CD4-positive, alpha-beta memory T cell (primary cell): ENCODE results near the gene TOMT. TPM values are rescaled to one million over a fixed set of nuclear protein-coding genes. Genes with fewer than 3 reads are reported as not detected.

ENCODE experiments used
- CTCF ChIA-PET: fragments of 350-600 bp; sonication (Branson Sonifier 250); formaldehyde crosslinking; loops from one replicate; lab custom pipeline; 2021; ENCODE audit warnings: inconsistent platforms; ENCODE audit not compliant: partially characterized antibody; lab: Charles Lee
- POLR2A ChIA-PET: fragments of 350-600 bp; sonication (Branson Sonifier 250); formaldehyde crosslinking; loops from one replicate; lab custom pipeline; 2021; ENCODE audit not compliant: partially characterized antibody; lab: Charles Lee
- DNase-seq, 5 donors: peaks; one replicate each; pipeline versions ENCODE4 v3.0.0 to v3.0.0-alpha.2; 2020 to 2022; ENCODE audit warnings: mixed read lengths in 1 of 5
- H3K27ac ChIP-seq: one replicate; pipeline ENCODE4 v1.7.0; 2013; ENCODE audit warnings: low read depth, low read length
- H3K27me3 ChIP-seq: 2 replicates; pipeline ENCODE4 v1.7.0; 2013; ENCODE audit warnings: mild to moderate bottlenecking, low read length, moderate library complexity; ENCODE audit not compliant: insufficient read depth
- H3K36me3 ChIP-seq: 2 replicates; pipeline ENCODE4 v1.7.0; 2013; ENCODE audit warnings: mild to moderate bottlenecking, low read length, moderate library complexity; ENCODE audit not compliant: insufficient read depth
- H3K4me1 ChIP-seq: 2 replicates; pipeline ENCODE4 v1.7.0; 2013; ENCODE audit warnings: mild to moderate bottlenecking, low read length, moderate library complexity; ENCODE audit not compliant: insufficient read depth
- H3K4me3 ChIP-seq, 2 donors: one replicate each; pipeline ENCODE4 v1.7.0; 2013; ENCODE audit warnings: low read length in 2 of 2, mild to moderate bottlenecking in 1 of 2
- H3K9me3 ChIP-seq, 2 donors: one replicate each; pipeline ENCODE4 v1.7.0; 2013; ENCODE audit warnings: low read length in 2 of 2, control low read depth in 1 of 2; ENCODE audit not compliant: control insufficient read depth in 1 of 2
- H3K27ac Mint-ChIP-seq, 7 donors: one replicate each; pipeline ENCODE4 v1.8.0; 2020 to 2021; ENCODE audit warnings: mixed read lengths in 7 of 7, mild to moderate bottlenecking in 6 of 7, inconsistent platforms in 3 of 7, moderate library complexity in 3 of 7
- H3K27me3 Mint-ChIP-seq, 2 donors: one replicate each; pipeline ENCODE4 v1.8.0; 2020 to 2021; ENCODE audit warnings: mixed read lengths in 2 of 2
- H3K36me3 Mint-ChIP-seq, 2 donors: one replicate each; pipeline ENCODE4 v1.8.0; 2020 to 2021; ENCODE audit warnings: mixed read lengths in 2 of 2, inconsistent platforms in 1 of 2, mild to moderate bottlenecking in 1 of 2
- H3K4me1 Mint-ChIP-seq, 4 donors: one replicate each; pipeline ENCODE4 v1.8.0; 2020 to 2021; ENCODE audit warnings: mixed read lengths in 4 of 4, mild to moderate bottlenecking in 1 of 4
- H3K4me3 Mint-ChIP-seq, 8 donors: one replicate each; pipeline ENCODE4 v1.8.0; 2020 to 2021; ENCODE audit warnings: mixed read lengths in 8 of 8, mild to moderate bottlenecking in 7 of 8, moderate library complexity in 6 of 8, inconsistent platforms in 3 of 8
- H3K9me3 Mint-ChIP-seq, 8 donors: one replicate each; pipeline ENCODE4 v1.8.0; 2020 to 2021; ENCODE audit warnings: mixed read lengths in 8 of 8, mild to moderate bottlenecking in 5 of 8, inconsistent platforms in 3 of 8, moderate library complexity in 1 of 8
- intact Hi-C: fragments of 100-400 bp; cut with micrococcal nuclease; formaldehyde crosslinking; loops from one replicate; pipeline ENCODE4 v1.15.1; 2023
- polyA plus RNA-seq, 2 donors: library from polyadenylated mRNA; unstranded; fragments of 300-500 nt; fragmentation: Illumina TruSeq; gene quantifications; one replicate each; pipeline ENCODE4 v1.2.3, GENCODE V29; 2021
- total RNA-seq, 2 experiments: library from RNA; stranded (reverse); gene quantifications; one replicate each; pipeline ENCODE4 v1.2.3, GENCODE V29; 2021

TOMT gene
- total and polyA plus RNA-seq, 4 experiments from 2014 or later, result not detected

GRCh38 chr11:72084965-72085364 is 20.8 kb upstream of the TOMT start:
- intact Hi-C loops, result no loop called here
- POLR2A ChIA-PET, result interaction anchor here (0.8 to 10.2 kb wide), 5 partner anchors 9 to 49 kb away, joined by 3 to 137 read pairs (median 3); partner anchors contain the start of gene ANAPC15
- no peak overlapping the region for H3K4me3 ChIP-seq

GRCh38 chr11:72085621-72086351 is 19.9 kb upstream of the TOMT start:
- Histone ChIP-seq H3K36me3 (peaks cover 5% of the 10 kb centered on the region), H3K4me1 (peaks cover 9% of the 10 kb centered on the region), H3K27ac (no peak overlapping the region), H3K27me3 (no peaks in the 10 kb centered on the region), H3K4me3 (no peak overlapping the region), H3K9me3 (no peaks in the 10 kb centered on the region)
- no peaks in the 10 kb centered on the region for H3K9me3 Mint-ChIP-seq
- ChIA-PET POLR2A (interaction anchor here (0.5 to 10.2 kb wide), 3 partner anchors 10 to 50 kb away, joined by 3 to 137 read pairs (median 4); no protein-coding TSS in a partner anchor), CTCF (interaction anchor here (1.0 to 4.2 kb wide), 9 partner anchors 8 to 110 kb away, joined by 3 to 46 read pairs (median 6); no protein-coding TSS in a partner anchor)
- peaks cover 4 to 17% of the 10 kb centered on the region in 2 donors for H3K36me3 Mint-ChIP-seq
- H3K4me1 Mint-ChIP-seq, result peaks cover 18 to 28% (median 18%) of the 10 kb centered on the region in 4 donors
- no peak overlapping the region for H3K4me3 Mint-ChIP-seq
- intact Hi-C loops, result no loop called here
- no peak for DNase-seq
- H3K27me3 Mint-ChIP-seq, result no peaks in the 10 kb centered on the region
- H3K27ac Mint-ChIP-seq, result peak overlapping the region in 6 of 7 donors; percentile 25 to 91 (median 70)

More at GRCh38 chr11:72084965-72085364, 20.8 kb upstream of the TOMT start:
- Histone ChIP-seq H3K9me3 (no peaks in the 10 kb centered on the region), H3K27ac (no peak overlapping the region), H3K4me1 (peaks cover 10% of the 10 kb centered on the region), H3K27me3 (no peaks in the 10 kb centered on the region), H3K36me3 (peaks cover 4% of the 10 kb centered on the region)
- peaks cover 21 to 35% (median 24%) of the 10 kb centered on the region in 4 donors for H3K4me1 Mint-ChIP-seq
- H3K4me3 Mint-ChIP-seq, result no peak overlapping the region
- DNase-seq, result no peak
- CTCF ChIA-PET, result interaction anchor here (1.0 to 4.2 kb wide), 7 partner anchors 9 to 109 kb away, joined by 3 to 46 read pairs (median 7); no protein-coding TSS in a partner anchor
- H3K9me3 Mint-ChIP-seq, result no peaks in the 10 kb centered on the region
- H3K27me3 Mint-ChIP-seq, result no peaks in the 10 kb centered on the region
- peak overlapping the region in 6 of 7 donors; percentile 16 to 91 (median 66) for H3K27ac Mint-ChIP-seq
- H3K36me3 Mint-ChIP-seq, result peaks cover 4 to 22% of the 10 kb centered on the region in 2 donors

GRCh38 chr11:72088076-72088808 is 17.5 kb upstream of the TOMT start:
- Histone ChIP-seq H3K4me3 (no peak overlapping the region), H3K4me1 (no peaks in the 10 kb centered on the region), H3K9me3 (no peaks in the 10 kb centered on the region), H3K27me3 (no peaks in the 10 kb centered on the region), H3K36me3 (peaks cover 7% of the 10 kb centered on the region), H3K27ac (no peak overlapping the region)
- H3K27me3 Mint-ChIP-seq, result no peaks in the 10 kb centered on the region
- H3K4me3 Mint-ChIP-seq, result no peak overlapping the region
- H3K4me1 Mint-ChIP-seq, result peaks cover 10 to 17% (median 10%) of the 10 kb centered on the region in 4 donors
- ChIA-PET CTCF (interaction anchor here (1.0 to 4.2 kb wide), 4 partner anchors 10 to 110 kb away, joined by 3 to 46 read pairs (median 4); no protein-coding TSS in a partner anchor), POLR2A (no interaction called here)
- H3K9me3 Mint-ChIP-seq, result no peaks in the 10 kb centered on the region
- DNase-seq, result no peak
- peak overlapping the region in 6 of 7 donors; percentile 22 to 92 (median 68) for H3K27ac Mint-ChIP-seq
- H3K36me3 Mint-ChIP-seq, result peaks cover 4 to 17% of the 10 kb centered on the region in 2 donors
- intact Hi-C loops, result no loop called here

GRCh38 chr11:72091292-72091691 is 14.4 kb upstream of the TOMT start:
- H3K36me3 Mint-ChIP-seq, result peaks cover 0 to 28% of the 10 kb centered on the region in 2 donors
- H3K4me1 ChIP-seq, result no peaks in the 10 kb centered on the region
- peaks cover 19% of the 10 kb centered on the region for H3K36me3 ChIP-seq
- no peaks in the 10 kb centered on the region for H3K9me3 ChIP-seq
- DNase-seq, result peak; percentile 57 to 80 (median 66)
- no peak overlapping the region for H3K4me3 ChIP-seq
- H3K27me3 Mint-ChIP-seq, result no peaks in the 10 kb centered on the region
- no peaks in the 10 kb centered on the region for H3K9me3 Mint-ChIP-seq
- CTCF ChIA-PET, result interaction anchor here (0.8 to 9.1 kb wide), 25 partner anchors 10 to 339 kb away, joined by 3 to 352 read pairs (median 6); partner anchors contain the start of genes ANAPC15, IL18BP and LAMTOR1
- no peak overlapping the region for H3K4me3 Mint-ChIP-seq
- no peaks in the 10 kb centered on the region for H3K27me3 ChIP-seq
- no peak overlapping the region for H3K27ac ChIP-seq
- intact Hi-C loops, result loop anchor here (1.0 kb wide), 3 partner anchors 51 to 114 kb away; no protein-coding TSS in a partner anchor
- H3K4me1 Mint-ChIP-seq, result peaks cover 4 to 11% (median 9%) of the 10 kb centered on the region in 4 donors
- peak overlapping the region; percentile 10 to 91 (median 81) for H3K27ac Mint-ChIP-seq
- POLR2A ChIA-PET, result interaction anchor here (0.8 to 3.2 kb wide), 8 partner anchors 8 to 113 kb away, joined by 3 to 29 read pairs (median 3); no protein-coding TSS in a partner anchor

- CTCF ChIA-PET, result interaction anchor here (1.6 to 4.4 kb wide), 3 partner anchors 8 to 73 kb away, joined by 7 to 22 read pairs (median 17); no protein-coding TSS in a partner anchor
- Histone ChIP-seq H3K9me3 (no peaks in the 10 kb centered on the region), H3K27ac (no peak overlapping the region), H3K4me1 (peaks cover 27% of the 10 kb centered on the region), H3K4me3 (no peak overlapping the region), H3K36me3 (peaks cover 28% of the 10 kb centered on the region), H3K27me3 (no peaks in the 10 kb centered on the region)
- Mint-ChIP-seq H3K4me1 (peaks cover 23 to 38% (median 31%) of the 10 kb centered on the region in 4 donors), H3K27ac (peak overlapping the region in 2 of 7 donors; percentile 47 to 77), H3K36me3 (peaks cover 16 to 59% of the 10 kb centered on the region in 2 donors), H3K9me3 (no peaks in the 10 kb centered on the region), H3K27me3 (no peaks in the 10 kb centered on the region), H3K4me3 (no peak overlapping the region)
- intact Hi-C loops, result no loop called here
- POLR2A ChIA-PET, result interaction anchor here (0.9 to 7.8 kb wide), 5 partner anchors 13 to 77 kb away, joined by 3 to 64 read pairs (median 4); partner anchors contain the start of gene ANAPC15
- DNase-seq, result no peak
Measured at GRCh38 chr11:72098741-72099140, 7.0 kb upstream of the TOMT start.

- Mint-ChIP-seq H3K27ac (peak overlapping the region in 6 of 7 donors; percentile 12 to 95 (median 68)), H3K9me3 (no peaks in the 10 kb centered on the region), H3K4me3 (no peak overlapping the region), H3K27me3 (no peaks in the 10 kb centered on the region), H3K4me1 (peaks cover 28 to 47% (median 38%) of the 10 kb centered on the region in 4 donors), H3K36me3 (peaks cover 16 to 50% of the 10 kb centered on the region in 2 donors)
- no peaks in the 10 kb centered on the region for H3K27me3 ChIP-seq
- no peak overlapping the region for H3K4me3 ChIP-seq
- intact Hi-C loops, result loop anchor here (10.0 kb wide), 1 partner anchor 315 kb away; no protein-coding TSS in a partner anchor
- peaks cover 32% of the 10 kb centered on the region for H3K4me1 ChIP-seq
- POLR2A ChIA-PET, result interaction anchor here (0.6 to 7.8 kb wide), 4 partner anchors 9 to 135 kb away, joined by 3 to 64 read pairs (median 31); partner anchors contain the start of gene ANAPC15
- H3K36me3 ChIP-seq, result peaks cover 24% of the 10 kb centered on the region
- DNase-seq, result no peak
- no peak overlapping the region for H3K27ac ChIP-seq
- no peaks in the 10 kb centered on the region for H3K9me3 ChIP-seq
- CTCF ChIA-PET, result interaction anchor here (1.3 to 4.4 kb wide), 7 partner anchors 9 to 122 kb away, joined by 3 to 22 read pairs (median 4); partner anchors contain the start of gene ANAPC15
Measured at GRCh38 chr11:72100009-72100408, 5.7 kb upstream of the TOMT start.
